Measurements from ENCODE around the gene HJV.

DNA sequence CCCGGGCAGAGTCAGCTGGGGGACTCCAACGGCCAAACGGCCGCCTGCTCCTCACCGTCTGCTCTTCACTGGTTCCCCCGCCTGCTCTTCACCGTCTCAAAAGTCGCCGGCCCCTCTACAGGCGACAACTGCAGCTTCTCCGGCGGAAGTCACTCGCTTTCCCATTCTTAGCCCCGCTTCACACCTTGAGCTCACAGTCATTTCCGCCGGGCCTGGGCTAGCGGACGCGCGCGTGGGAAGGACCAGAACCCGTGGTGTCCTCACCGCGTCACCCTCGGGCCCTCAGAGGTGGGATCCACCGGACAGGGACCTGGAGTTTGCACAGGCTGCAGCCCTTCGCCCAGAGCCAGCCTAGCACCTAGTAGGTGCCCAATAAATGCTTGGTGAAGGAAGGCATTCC lies 27.9 kb upstream of the HJV start:
- TF ChIP-seq CTCF (IDR thresholded peaks at IDR 0.05 in 4 of 5, conservative IDR thresholded peaks at IDR 0.05 in 1 of 5) (no peak), POLR2A (IDR thresholded peaks at IDR 0.05) (no peak)
